HepG2 (cell line): Measurements from ENCODE around the gene DAZAP1. TPM values are rescaled to one million over a fixed set of nuclear protein-coding genes. Genes with fewer than 3 reads are reported as not detected.
A peak's percentile ranks its signal among the peaks of the same experiment; 100 is the strongest.

Experiments used
- ATRX ChIP-seq: sonication (generic); formaldehyde crosslinking; IDR thresholded peaks from 2 replicates; pipeline ENCODE4 v1.4.0; 2020; ENCODE audit warnings: missing genetic modification reagents, borderline replicate concordance
- BRD4 ChIP-seq: sonication (generic); formaldehyde crosslinking; IDR thresholded peaks from 2 replicates; pipeline ENCODE4 v1.4.0; 2020; ENCODE audit warnings: missing genetic modification reagents
- CEBPB ChIP-seq: IDR thresholded peaks from 2 replicates; pipeline ENCODE4 v1.6.1; 2011; ENCODE audit warnings: low read depth, low read length, improper control_type of control experiment, borderline replicate concordance
- CENPX ChIP-seq: sonication (generic); formaldehyde crosslinking; IDR thresholded peaks from 2 replicates; pipeline ENCODE4 v1.9.0; 2021; ENCODE audit warnings: mild to moderate bottlenecking, missing genetic modification reagents, moderate library complexity
- CHCHD3 ChIP-seq: sonication (generic); formaldehyde crosslinking; IDR thresholded peaks from 2 replicates; pipeline ENCODE4 v1.8.0; 2022; ENCODE audit warnings: mild to moderate bottlenecking, missing genetic modification reagents, moderate library complexity
- EZH2 ChIP-seq: conservative IDR thresholded peaks from 2 replicates; pipeline ENCODE4 v1.6.1; 2012; ENCODE audit warnings: mild to moderate bottlenecking, low read depth, low read length, moderate library complexity
- FOXO4 ChIP-seq: sonication (generic); formaldehyde crosslinking; conservative IDR thresholded peaks from 2 replicates; pipeline ENCODE4 v1.8.1; 2023; ENCODE audit warnings: missing genetic modification reagents
- GMEB2 ChIP-seq: IDR thresholded peaks from 2 replicates; pipeline ENCODE4 v1.6.1; 2016; ENCODE audit warnings: missing biosample characterization, missing genetic modification reagents, low read depth
- IKZF4 ChIP-seq: sonication (generic); formaldehyde crosslinking; IDR thresholded peaks from 2 replicates; pipeline ENCODE4 v1.5.1; 2020; ENCODE audit warnings: borderline replicate concordance, mild to moderate bottlenecking, low read depth, missing genetic modification reagents; ENCODE audit errors: not compliant biosample characterization
- KDM2A ChIP-seq: sonication (generic); formaldehyde crosslinking; IDR thresholded peaks from 2 replicates; pipeline ENCODE4 v1.4.0; 2020; ENCODE audit warnings: low read depth, missing genetic modification reagents, borderline replicate concordance
- MXD1 ChIP-seq: sonication (generic); formaldehyde crosslinking; IDR thresholded peaks from 2 replicates; pipeline ENCODE4 v1.4.0; 2020; ENCODE audit warnings: mild to moderate bottlenecking, missing genetic modification reagents
- PLSCR1 ChIP-seq: sonication (generic); formaldehyde crosslinking; IDR thresholded peaks from 2 replicates; pipeline ENCODE4 v1.5.0; 2020; ENCODE audit warnings: missing genetic modification reagents, mild to moderate bottlenecking, borderline replicate concordance
- RELA ChIP-seq: sonication (generic); formaldehyde crosslinking; IDR thresholded peaks from 2 replicates; pipeline ENCODE4 v1.4.0; 2020; ENCODE audit warnings: missing genetic modification reagents
- REXO4 ChIP-seq: sonication (generic); formaldehyde crosslinking; IDR thresholded peaks from 2 replicates; pipeline ENCODE4 v1.8.0; 2022; ENCODE audit warnings: missing genetic modification reagents, mild to moderate bottlenecking, borderline replicate concordance
- SMAD1 ChIP-seq: sonication (generic); formaldehyde crosslinking; IDR thresholded peaks from 2 replicates; pipeline ENCODE4 v1.4.0; 2020; ENCODE audit warnings: missing genetic modification reagents, low read depth, mild to moderate bottlenecking, borderline replicate concordance
- SRY ChIP-seq: sonication (generic); formaldehyde crosslinking; IDR thresholded peaks from 2 replicates; pipeline ENCODE4 v1.8.0; 2022; ENCODE audit warnings: mild to moderate bottlenecking, missing genetic modification reagents
- TBX2 ChIP-seq: sonication (generic); formaldehyde crosslinking; IDR thresholded peaks from 2 replicates; pipeline ENCODE4 v1.5.0; 2020; ENCODE audit warnings: missing genetic modification reagents, mild to moderate bottlenecking, borderline replicate concordance
- UBTF ChIP-seq: sonication (generic); formaldehyde crosslinking; IDR thresholded peaks from 2 replicates; pipeline ENCODE4 v1.4.0; 2020; ENCODE audit warnings: mild to moderate bottlenecking, missing genetic modification reagents
- ZBTB26 ChIP-seq: IDR thresholded peaks from 2 replicates; pipeline ENCODE4 v1.6.1; 2016; ENCODE audit warnings: missing compliant biosample characterization, missing genetic modification reagents, borderline replicate concordance
- ZNF550 ChIP-seq: sonication (generic); formaldehyde crosslinking; IDR thresholded peaks from 2 replicates; pipeline ENCODE4 v1.4.0; 2020; ENCODE audit warnings: mild to moderate bottlenecking, missing genetic modification reagents, borderline replicate concordance
- ZNF788 ChIP-seq: sonication (generic); formaldehyde crosslinking; IDR thresholded peaks from 2 replicates; pipeline ENCODE4 v1.5.0; 2020; ENCODE audit warnings: mild to moderate bottlenecking, missing genetic modification reagents, borderline replicate concordance
- polyA plus RNA-seq, 8 experiments: library from polyadenylated mRNA; depleted of rRNA in 3 of 8; stranded (reverse) in 7 of 8; unstranded in 1 of 8; fragments of >200 nt; fragmentation: Illumina TruSeq in 4 of 8; extraction: Trizol in 4 of 8; gene quantifications; 2 replicates each; pipeline versions ENCODE4 v1.2.1 to v1.2.3, GENCODE V29; 2011 to 2016; ENCODE audit warnings: low read depth in 4 of 8, missing spikeins in 1 of 8, mixed read lengths in 1 of 8; ENCODE audit not compliant: insufficient read depth in 1 of 8
- total RNA-seq, 5 experiments: library from RNA; depleted of rRNA; stranded (reverse); fragments of >200 nt; fragmentation: Illumina TruSeq; extraction: Trizol; gene quantifications; 2 replicates each; pipeline ENCODE4 v1.2.3, GENCODE V29; 2016; ENCODE audit warnings: low read depth in 1 of 5

Gene DAZAP1
- total and polyA plus RNA-seq, 2 of the 13 experiments (the other 11 are each of a cell fraction or from before 2014, with no cell fraction given): 63.3 to 79.2 TPM

- TF ChIP-seq UBTF (CRISPR knock-in tag): no peak; the same call in 1 of the 2 replicates
- no peak for TF ChIP-seq SRY (CRISPR knock-in tag)
- TF ChIP-seq ZNF550 (CRISPR knock-in tag): no peak
- TF ChIP-seq CHCHD3 (CRISPR knock-in tag): no peak
- TF ChIP-seq BRD4 (CRISPR knock-in tag): no peak
- TF ChIP-seq ZBTB26: no peak
- no peak; the same call in 1 of the 2 replicates for TF ChIP-seq EZH2
- no peak for TF ChIP-seq IKZF4
- no peak for TF ChIP-seq REXO4 (CRISPR knock-in tag)
- TF ChIP-seq SMAD1 (CRISPR knock-in tag): no peak
- TF ChIP-seq RELA (CRISPR knock-in tag): no peak
- TF ChIP-seq ZNF788 (CRISPR knock-in tag): no peak
- no peak for TF ChIP-seq CEBPB
- no peak for TF ChIP-seq MXD1 (CRISPR knock-in tag)
- TF ChIP-seq GMEB2: no peak
- no peak for TF ChIP-seq FOXO4
- TF ChIP-seq KDM2A (CRISPR knock-in tag): peak; percentile 96
- TF ChIP-seq TBX2 (CRISPR knock-in tag): no peak
- TF ChIP-seq CENPX: no peak
- TF ChIP-seq PLSCR1: no peak
- TF ChIP-seq ATRX (CRISPR knock-in tag): no peak
Observed at GRCh38 chr19:1457031-1457739, 49.8 kb downstream of the DAZAP1 start (continued).
